Neural progenitor cell (in vitro differentiated cells): ENCODE measurements around the gene C6orf132.

Experiments used
- CTCF ChIP-seq: fragments of 200-600 bp; sonication (generic); IDR thresholded peaks from 2 replicates; pipeline ENCODE4 v1.5.1; 2017; ENCODE audit warnings: antibody characterized with exemption, mild to moderate bottlenecking
- EZH2 ChIP-seq: fragments of 200-600 bp; sonication (generic); IDR thresholded peaks from 2 replicates; pipeline ENCODE4 v1.6.1; 2017; ENCODE audit warnings: antibody characterized with exemption, mild to moderate bottlenecking, moderate library complexity

DNA sequence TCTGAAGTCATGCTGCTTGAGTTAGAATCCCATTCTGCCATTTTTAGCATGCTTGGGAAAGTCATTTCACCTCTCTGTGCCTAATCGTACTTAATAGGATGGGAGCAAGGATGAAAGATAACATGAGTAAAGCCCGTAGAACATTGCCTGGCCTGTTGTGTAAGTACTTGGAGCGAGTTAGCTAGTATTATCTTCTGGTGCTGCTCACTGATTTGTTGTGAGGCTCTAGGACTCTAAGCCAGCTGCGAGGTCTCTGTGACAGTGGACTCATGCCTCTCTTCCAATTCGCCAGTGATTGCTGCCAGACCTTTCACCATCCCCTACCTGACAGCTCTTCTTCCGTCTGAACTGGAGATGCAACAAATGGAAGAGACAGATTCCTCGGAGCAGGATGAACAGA, 74.2 kb downstream of the C6orf132 start:
- TF ChIP-seq EZH2: no peak
- TF ChIP-seq CTCF: no peak
